Suprapubic skin (tissue), 4 donors: ENCODE measurements around the gene DOK6.

Experiments used
- CTCF ChIP-seq, 2 donors: fragments of 200-600 bp in 1 of 2; fragments of 450-650 bp in 1 of 2; sonication (generic) in 1 of 2; IDR thresholded peaks; one replicate each; pipeline ENCODE4 v1.5.1; 2016 to 2019; ENCODE audit warnings: antibody characterized with exemption in 2 of 2, mild to moderate bottlenecking in 1 of 2, moderate library complexity in 1 of 2
- POLR2A ChIP-seq, 2 donors: fragments of 450-650 bp; IDR thresholded peaks; one replicate each; pipeline ENCODE4 v1.6.1; 2017; ENCODE audit warnings: antibody characterized with exemption in 2 of 2, mild to moderate bottlenecking in 2 of 2, moderate library complexity in 2 of 2
- POLR2AphosphoS5 ChIP-seq, 3 donors: sonication (generic); formaldehyde crosslinking; IDR thresholded peaks; one replicate each; pipeline ENCODE4 v1.6.1; 2017; ENCODE audit warnings: antibody characterized with exemption in 3 of 3

GRCh38 chr18:69567813-69568488, 167.3 kb downstream of the DOK6 start:
- TF ChIP-seq CTCF (IDR thresholded peaks at IDR 0.05) (no peak), POLR2AphosphoS5 (IDR thresholded peaks at IDR 0.05) (no peak), POLR2A (IDR thresholded peaks at IDR 0.05) (no peak)
